ENCODE results near the gene TIMM21. TPM values are rescaled to one million over a fixed set of nuclear protein-coding genes. Genes with fewer than 3 reads are reported as not detected.

Gene TIMM21
- total RNA-seq, 1 donor from 2014 or later, result 28.4 TPM

GRCh38 chr18:74142252-74142651 is 6.1 kb upstream of the TIMM21 start:
- H3K9me3 Mint-ChIP-seq, result no peaks in the 10 kb centered on the region
- Histone ChIP-seq H3K4me1 (no peaks in the 10 kb centered on the region), H4K20me1 (ENCODE audit: low read depth) (no peaks in the 10 kb centered on the region), H2AFZ (replicated peaks) (no peak overlapping the region), H3K9ac (no peak overlapping the region), H3K27me3 (peaks cover 5% of the 10 kb centered on the region), H3K36me3 (no peaks in the 10 kb centered on the region), H3K4me2 (no peak overlapping the region), H3K27ac (no peak overlapping the region), H3K4me3 (no peak overlapping the region), H3K79me2 (ENCODE audit: low read depth) (no peaks in the 10 kb centered on the region), H3F3A (ENCODE audit: low read depth) (peaks cover 3% of the 10 kb centered on the region), H3K9me3 (ENCODE audit: low read depth) (no peaks in the 10 kb centered on the region)
- no peak overlapping the region for H3K4me3 Mint-ChIP-seq
- no peak for DNase-seq (ENCODE audit: low spot score)
- no peaks in the 10 kb centered on the region for H3K36me3 Mint-ChIP-seq
- no peak overlapping the region for H3K27ac Mint-ChIP-seq
- no peak for TF ChIP-seq EZH2phosphoT487 (IDR thresholded peaks at IDR 0.05)
- TF ChIP-seq, protein P1, sequence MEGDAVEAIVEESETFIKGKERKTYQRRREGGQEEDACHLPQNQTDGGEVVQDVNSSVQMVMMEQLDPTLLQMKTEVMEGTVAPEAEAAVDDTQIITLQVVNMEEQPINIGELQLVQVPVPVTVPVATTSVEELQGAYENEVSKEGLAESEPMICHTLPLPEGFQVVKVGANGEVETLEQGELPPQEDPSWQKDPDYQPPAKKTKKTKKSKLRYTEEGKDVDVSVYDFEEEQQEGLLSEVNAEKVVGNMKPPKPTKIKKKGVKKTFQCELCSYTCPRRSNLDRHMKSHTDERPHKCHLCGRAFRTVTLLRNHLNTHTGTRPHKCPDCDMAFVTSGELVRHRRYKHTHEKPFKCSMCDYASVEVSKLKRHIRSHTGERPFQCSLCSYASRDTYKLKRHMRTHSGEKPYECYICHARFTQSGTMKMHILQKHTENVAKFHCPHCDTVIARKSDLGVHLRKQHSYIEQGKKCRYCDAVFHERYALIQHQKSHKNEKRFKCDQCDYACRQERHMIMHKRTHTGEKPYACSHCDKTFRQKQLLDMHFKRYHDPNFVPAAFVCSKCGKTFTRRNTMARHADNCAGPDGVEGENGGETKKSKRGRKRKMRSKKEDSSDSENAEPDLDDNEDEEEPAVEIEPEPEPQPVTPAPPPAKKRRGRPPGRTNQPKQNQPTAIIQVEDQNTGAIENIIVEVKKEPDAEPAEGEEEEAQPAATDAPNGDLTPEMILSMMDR (IDR thresholded peaks at IDR 0.05), result no peak
- TF ChIP-seq EZH2 (IDR thresholded peaks at IDR 0.05), result no peak
- peaks cover 6% of the 10 kb centered on the region for H3K4me1 Mint-ChIP-seq
- peaks cover 2% of the 10 kb centered on the region for H3K27me3 Mint-ChIP-seq (ENCODE audit: insufficient read depth, low read depth)

DNA sequence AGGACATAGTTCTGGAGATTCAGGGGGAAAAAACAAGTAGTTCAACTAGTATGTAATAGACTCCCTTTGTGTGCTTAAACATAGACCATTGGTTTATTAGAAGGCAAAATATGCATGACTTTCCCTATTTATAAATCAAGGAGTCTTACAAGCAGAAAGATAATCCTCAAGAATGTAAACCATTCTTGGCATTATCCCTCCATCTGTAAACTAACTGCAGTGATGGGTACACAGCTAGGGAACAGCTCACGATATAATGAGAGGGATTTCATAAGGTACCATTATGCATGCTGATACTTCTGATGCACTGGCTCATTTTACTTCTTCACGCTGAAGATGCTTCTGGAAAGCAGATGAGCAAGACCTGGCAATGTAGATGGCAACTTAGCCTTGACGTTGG is 1.6 kb upstream of the TIMM21 start:
- Histone ChIP-seq H3K27me3 (peaks cover 6% of the 10 kb centered on the region), H4K20me1 (ENCODE audit: low read depth) (no peaks in the 10 kb centered on the region), H3K9ac (no peak overlapping the region), H3K4me3 (peak overlapping the region; percentile 90), H3K4me2 (peak overlapping the region; percentile 82), H3K4me1 (peaks cover 9% of the 10 kb centered on the region), H3K27ac (no peak overlapping the region), H3K36me3 (no peaks in the 10 kb centered on the region), H3K79me2 (ENCODE audit: low read depth) (peaks cover 33% of the 10 kb centered on the region), H2AFZ (replicated peaks) (no peak overlapping the region), H3F3A (ENCODE audit: low read depth) (peaks cover 8% of the 10 kb centered on the region), H3K9me3 (ENCODE audit: low read depth) (no peaks in the 10 kb centered on the region)
- peak overlapping the region; percentile 96 for H3K4me3 Mint-ChIP-seq
- H3K27me3 Mint-ChIP-seq (ENCODE audit: insufficient read depth, low read depth), result no peaks in the 10 kb centered on the region
- no peaks in the 10 kb centered on the region for H3K36me3 Mint-ChIP-seq
- peak overlapping the region; percentile 72 for H3K27ac Mint-ChIP-seq
- H3K4me1 Mint-ChIP-seq, result peaks cover 27% of the 10 kb centered on the region
- DNase-seq (ENCODE audit: low spot score), result no peak
- TF ChIP-seq EZH2phosphoT487 (IDR thresholded peaks at IDR 0.05), result no peak
- TF ChIP-seq, protein P1 (IDR thresholded peaks at IDR 0.05), result no peak
- no peak for TF ChIP-seq EZH2 (IDR thresholded peaks at IDR 0.05)
- no peaks in the 10 kb centered on the region for H3K9me3 Mint-ChIP-seq

- Mint-ChIP-seq H3K27me3 (ENCODE audit: insufficient read depth, low read depth) (no peaks in the 10 kb centered on the region), H3K4me1 (peaks cover 27% of the 10 kb centered on the region), H3K4me3 (peak overlapping the region; percentile 96), H3K27ac (no peak overlapping the region), H3K9me3 (no peaks in the 10 kb centered on the region), H3K36me3 (no peaks in the 10 kb centered on the region)
- Histone ChIP-seq H3K9ac (no peak overlapping the region), H3K79me2 (ENCODE audit: low read depth) (peaks cover 38% of the 10 kb centered on the region), H3K4me1 (peaks cover 9% of the 10 kb centered on the region), H3F3A (ENCODE audit: low read depth) (peaks cover 8% of the 10 kb centered on the region), H4K20me1 (ENCODE audit: low read depth) (no peaks in the 10 kb centered on the region), H3K4me3 (peak overlapping the region; percentile 90), H3K36me3 (no peaks in the 10 kb centered on the region), H2AFZ (replicated peaks) (peak overlapping the region; percentile 55), H3K9me3 (ENCODE audit: low read depth) (no peaks in the 10 kb centered on the region), H3K27me3 (peaks cover 6% of the 10 kb centered on the region), H3K4me2 (peak overlapping the region; percentile 82), H3K27ac (no peak overlapping the region)
- no peak for DNase-seq (ENCODE audit: low spot score)
- TF ChIP-seq EZH2phosphoT487 (IDR thresholded peaks at IDR 0.05), result no peak
- TF ChIP-seq EZH2 (IDR thresholded peaks at IDR 0.05), result no peak
- TF ChIP-seq, protein P1 (IDR thresholded peaks at IDR 0.05), result no peak
Measured at GRCh38 chr18:74147491-74147778, 888 bp upstream of the TIMM21 start.
